ENCODE data around the gene GNLY.

GNLY gene

GRCh38 chr2:85748039-85748734 lies 54.0 kb downstream of the GNLY start:
- no peak for DNase-seq

All from activated CD4-positive, alpha-beta T cell treated with anti-CD3 and anti-CD28 coated beads, Interleukin-2, amount 50 U/mL, for 48 hours (primary cell).